22Rv1 (cell line): ENCODE results near the gene BCAS2.

ENCODE experiments used
- CTCF ChIP-seq: fragments of 450-650 bp; IDR thresholded peaks from 2 replicates; pipeline ENCODE4 v1.5.1; 2017; ENCODE audit warnings: mild to moderate bottlenecking
- ZFX ChIP-seq: fragments of 450-650 bp; IDR thresholded peaks from 2 replicates; pipeline ENCODE4 v1.6.1; 2017; ENCODE audit warnings: antibody characterized with exemption, borderline replicate concordance

- TF ChIP-seq CTCF (no peak), ZFX (no peak)
Observed at GRCh38 chr1:114627107-114627506, 45.7 kb upstream of the BCAS2 start.
